HG03135 (cell line): ENCODE measurements around the gene RASSF8.

ENCODE experiments used
- ATAC-seq: cut with Tn5 transposase; IDR thresholded peaks from one replicate; pipeline ENCODE4 v1.9.1; 2021; ENCODE audit warnings: mild to moderate bottlenecking, moderate library complexity; ENCODE audit not compliant: unreplicated experiment

The RASSF8 gene

DNA sequence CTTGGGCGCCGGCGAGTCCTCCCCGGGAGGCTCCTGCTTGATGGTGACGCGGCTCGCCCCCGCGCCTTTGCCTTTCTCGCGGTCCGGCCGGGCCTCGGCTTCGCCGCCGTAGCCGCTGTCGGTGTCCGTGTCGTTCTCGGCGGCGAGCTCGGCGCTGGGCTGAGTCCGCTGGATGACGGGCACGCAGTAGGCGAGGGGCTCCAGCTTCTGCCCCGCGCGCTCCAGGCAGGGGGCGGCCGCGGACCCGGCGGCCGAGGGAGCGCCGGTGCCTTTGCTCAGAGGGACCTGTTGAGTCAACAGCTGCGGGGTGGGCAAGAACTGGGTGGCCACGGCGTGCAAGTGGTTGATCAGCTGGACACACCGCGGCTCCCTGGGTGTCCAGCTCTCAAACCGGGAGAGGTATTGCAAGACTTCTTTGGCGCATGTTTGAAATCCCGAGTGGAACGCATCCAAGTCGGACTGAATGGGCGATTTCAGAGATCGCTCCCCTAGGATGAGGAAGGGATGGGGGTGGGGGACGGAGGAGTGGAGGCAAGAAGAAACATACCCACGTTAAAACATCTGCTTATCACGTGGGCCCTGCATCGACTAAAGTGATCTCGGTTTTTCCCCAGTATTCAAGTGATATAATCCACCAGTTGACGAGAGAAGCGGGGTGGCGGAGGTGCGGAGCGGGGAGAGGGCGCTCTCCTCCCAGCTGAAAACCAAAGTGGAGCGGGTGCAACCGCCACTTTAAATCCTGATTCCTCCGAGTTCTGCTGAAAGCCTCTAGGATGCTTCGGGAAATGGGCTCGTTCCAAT, 164.4 kb downstream of the RASSF8 start:
- peak; percentile 22 for ATAC-seq

DNA sequence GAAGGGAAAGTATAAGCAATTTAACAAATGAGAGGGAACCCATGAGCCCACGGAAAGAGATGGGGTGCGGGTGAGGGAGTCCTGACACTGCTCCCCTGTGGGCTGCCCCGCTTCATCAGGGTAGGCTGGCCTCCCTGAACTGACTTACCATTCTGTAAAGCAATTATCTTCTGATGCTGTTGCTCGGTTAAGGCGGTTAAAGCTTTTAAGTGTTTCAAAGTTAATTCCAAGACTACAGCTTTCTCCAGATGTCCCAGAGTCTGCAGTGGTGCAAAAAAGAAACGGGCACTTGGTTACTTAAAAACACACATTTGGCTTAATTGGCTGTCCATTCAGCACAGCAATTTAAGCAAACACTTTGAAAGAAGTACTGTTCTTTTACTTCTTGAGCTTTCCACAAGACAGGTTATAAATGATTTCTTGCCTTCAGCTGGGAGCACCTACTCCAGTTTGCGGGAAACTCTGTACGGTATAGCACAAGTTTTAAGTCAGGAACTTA, 165.0 kb downstream of the RASSF8 start:
- no peak for ATAC-seq

DNA sequence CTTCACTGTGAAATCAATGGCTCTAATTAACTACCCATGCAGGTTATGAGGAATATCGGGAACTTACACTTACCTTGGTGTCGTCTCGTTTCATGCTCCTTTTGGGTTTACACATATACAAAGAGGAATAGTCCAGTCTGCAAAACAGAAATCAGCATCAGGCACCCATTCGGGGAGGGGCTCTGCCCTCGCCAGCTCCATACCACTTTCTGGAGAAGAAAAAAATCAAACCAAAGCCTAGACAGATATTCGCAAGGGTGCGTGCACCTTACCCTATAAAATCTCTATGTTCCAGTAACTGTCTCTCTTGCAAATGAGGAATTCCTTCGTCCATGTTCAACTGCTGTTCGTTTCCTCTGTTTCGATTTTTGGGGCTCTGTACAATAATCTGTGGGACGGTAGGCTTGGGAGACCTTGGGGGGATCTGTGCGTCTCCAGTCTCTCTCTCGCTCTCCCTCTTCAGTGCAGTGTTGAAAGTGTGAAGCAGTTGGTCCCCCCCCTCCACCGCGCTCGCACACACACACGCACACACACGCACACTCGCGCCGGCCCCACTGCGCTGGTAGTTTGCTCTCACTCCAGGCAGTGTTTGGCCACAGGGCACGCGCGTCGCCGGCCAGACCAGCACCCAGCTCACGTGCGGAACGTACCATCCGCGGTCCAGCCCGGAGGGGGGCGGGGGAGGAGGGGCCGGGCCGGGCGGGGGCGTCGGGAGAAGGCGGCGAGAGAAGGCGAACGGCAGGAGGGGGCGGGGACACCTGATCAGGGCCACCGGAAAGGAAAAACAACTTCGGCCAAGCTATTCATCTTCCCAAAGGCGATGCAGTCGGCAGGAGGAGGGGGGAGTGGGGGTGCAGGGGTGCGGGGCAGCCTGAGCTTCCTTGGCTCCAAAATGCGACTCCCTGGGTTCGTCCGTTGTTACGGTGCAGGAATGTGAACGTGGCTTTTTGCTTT, 166.2 kb downstream of the RASSF8 start, which contains the start of gene BHLHE41:
Gene BHLHE41, minus strand, starts transcription at position 592 of the 954 bp plus-strand sequence. Its CDS starts 258 bp downstream, at position 334.
- no peak for ATAC-seq

DNA sequence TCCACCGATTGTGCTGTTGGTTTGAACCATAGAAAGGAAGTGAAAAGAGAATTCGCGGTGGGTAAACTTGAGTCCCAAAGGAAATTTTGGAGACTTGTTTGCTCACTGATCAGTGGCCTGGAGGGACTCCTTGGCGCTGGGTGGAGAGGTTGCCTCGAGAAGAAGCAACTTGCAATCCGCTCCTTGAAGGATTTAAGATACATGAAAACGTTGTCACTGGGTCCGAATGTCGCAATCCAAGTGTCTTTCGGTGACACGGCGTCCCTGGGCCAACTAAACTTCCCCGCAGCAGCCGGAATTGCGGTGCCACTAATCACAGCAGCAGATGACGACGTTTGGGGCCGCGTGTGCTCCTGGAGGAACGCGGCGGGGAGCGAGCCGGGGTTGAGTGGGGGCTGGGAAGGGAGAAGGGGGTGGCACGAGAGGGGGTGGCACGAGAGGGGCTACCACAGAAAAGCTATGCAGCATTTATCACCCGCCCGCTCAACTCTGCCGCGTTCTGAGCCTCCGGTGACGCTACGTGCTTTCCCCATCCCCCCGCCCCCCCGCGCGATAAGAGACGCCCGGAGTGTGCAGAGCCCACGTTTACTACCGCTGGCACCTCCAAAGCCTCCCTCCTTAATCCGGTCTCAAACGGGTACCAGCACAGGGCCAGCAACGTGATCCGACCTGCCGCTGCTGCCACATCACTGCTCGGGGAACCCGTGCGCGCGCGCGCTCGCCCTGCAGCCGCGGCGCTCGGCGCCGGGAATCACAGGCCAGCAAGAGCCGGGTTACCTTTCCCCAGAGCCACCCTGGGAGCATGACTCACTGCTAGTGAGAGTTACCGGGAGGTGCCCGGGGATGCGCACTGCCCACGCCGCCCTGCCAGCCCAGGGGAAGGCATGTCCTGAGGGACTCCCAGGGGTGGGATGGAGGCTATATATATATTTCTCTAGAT, 167.2 kb downstream of the RASSF8 start:
- ATAC-seq = peak; percentile 18

DNA sequence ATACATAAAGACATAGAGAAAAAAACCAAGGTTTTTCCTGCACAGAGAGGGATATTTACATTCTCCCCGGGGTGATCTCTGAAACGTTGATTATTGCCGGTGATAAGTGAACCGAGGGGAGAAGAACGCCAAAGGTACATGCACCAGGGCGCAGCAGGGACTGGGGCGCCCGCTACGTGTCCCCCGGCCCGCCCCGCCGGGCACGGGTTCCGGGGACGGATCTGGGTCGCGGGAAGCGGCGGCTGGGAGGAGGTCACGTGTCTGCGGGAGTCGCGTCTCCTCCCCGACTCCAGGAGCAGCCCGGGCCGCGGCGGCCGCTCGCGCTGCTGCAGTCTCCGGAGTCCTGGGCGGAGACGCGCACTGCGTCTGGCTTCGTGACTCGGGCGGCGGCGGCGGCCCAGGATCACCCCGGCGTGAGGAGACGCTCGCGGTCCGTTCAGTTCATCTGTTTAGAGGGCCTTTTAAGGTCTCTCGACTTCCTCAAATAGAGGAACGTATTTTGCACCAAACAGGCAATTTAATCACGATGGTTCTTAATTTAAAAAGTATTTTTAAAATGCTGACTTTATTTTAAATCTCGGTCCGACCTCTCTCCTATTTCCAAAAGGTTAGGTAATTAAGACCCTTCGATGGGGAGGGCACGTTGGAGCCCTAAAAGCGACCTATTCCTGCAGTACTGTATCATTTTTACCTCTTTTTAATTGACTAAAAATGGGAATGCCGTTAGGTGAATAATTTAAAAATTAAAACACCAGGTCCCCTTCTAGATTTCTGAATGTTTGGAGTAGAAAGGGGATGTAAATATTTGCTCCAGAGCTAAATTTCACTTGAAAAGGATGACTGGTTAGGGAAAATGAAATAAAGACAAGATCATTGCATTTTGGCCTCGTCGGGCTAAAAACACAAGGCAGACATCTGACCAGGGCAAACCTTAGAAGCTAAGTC, 168.1 kb downstream of the RASSF8 start:
- ATAC-seq = peak; percentile 38

DNA sequence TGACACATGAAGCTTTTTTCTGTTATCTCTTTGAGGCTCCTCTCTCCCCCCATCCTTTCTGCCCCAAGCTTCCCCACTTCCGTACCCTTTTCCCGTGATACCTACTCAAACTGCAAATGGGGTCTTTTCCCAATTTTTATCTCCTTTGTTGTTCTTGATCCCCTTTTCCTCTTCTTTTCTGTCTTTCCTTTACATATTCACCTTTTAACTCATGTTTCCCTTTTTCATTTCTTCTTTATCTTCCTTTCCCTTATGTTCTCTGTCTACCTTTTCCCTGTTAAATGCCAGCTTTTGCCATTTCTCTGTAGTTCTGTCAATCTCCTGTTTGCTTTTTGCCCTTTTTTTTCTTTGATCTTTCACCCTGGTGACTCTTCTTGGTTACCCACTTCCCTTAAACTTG, 168.9 kb downstream of the RASSF8 start:
- ATAC-seq = no peak

DNA sequence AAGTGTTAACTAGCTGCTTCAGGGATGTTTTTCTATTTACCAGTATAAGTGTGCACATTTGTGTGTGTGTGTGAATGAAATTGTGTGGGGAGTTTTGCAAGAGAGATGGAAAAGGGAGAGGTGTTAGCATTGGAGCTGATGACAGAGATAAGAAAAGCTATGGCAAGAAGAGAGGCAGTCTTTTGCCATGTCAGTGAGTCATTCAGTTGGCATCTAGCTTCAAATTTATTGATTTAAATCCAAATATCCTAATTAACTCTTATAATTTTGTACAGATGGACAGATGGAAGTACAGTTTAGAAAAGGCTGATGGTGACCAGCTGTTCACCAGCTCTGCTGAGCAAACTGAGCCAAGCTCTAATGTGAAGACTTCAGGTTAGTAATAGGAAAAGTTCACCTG, 169.7 kb downstream of the RASSF8 start:
- no peak for ATAC-seq
